ENCODE data around the gene L3MBTL4.

The L3MBTL4 gene

DNA sequence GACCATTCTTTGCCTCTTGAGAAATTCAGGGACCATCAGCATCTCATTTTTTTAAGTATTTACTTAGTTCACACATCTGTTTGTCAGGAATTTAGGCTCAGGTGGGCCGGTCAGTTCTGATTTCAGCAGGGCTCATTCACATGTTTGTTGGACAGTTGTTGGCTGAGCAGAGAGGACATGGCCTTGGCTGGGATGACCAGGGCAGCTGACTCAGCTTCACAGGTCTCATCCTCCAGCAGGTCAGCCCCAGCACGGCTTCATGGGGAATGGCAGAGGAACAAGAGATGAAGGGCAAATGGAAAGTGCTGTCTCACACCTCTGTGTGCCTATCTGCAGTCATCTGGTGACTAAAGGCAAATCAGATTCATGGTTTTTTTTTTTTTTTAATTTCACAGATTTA, 383.3 kb downstream of the L3MBTL4 start:
- no peak overlapping the region for H3K27ac ChIP-seq
- H3K9ac ChIP-seq, result no peak overlapping the region
- H2AFZ ChIP-seq (ENCODE audit: low read depth), result no peak overlapping the region
- no peaks in the 10 kb centered on the region for H4K20me1 ChIP-seq (ENCODE audit: insufficient read depth)
- no peaks in the 10 kb centered on the region for H3K36me3 ChIP-seq (ENCODE audit: insufficient read depth)
- H3K4me3 ChIP-seq (IDR thresholded peaks at IDR 0.05; ENCODE audit: insufficient read depth, low read depth, low read length), result no peak overlapping the region
- H3K4me2 ChIP-seq, result no peak overlapping the region
- H3K79me2 ChIP-seq (ENCODE audit: insufficient read depth, low read depth), result no peaks in the 10 kb centered on the region
- no peaks in the 10 kb centered on the region for H3K27me3 ChIP-seq (ENCODE audit: insufficient read depth, low read depth)
- H3K4me1 ChIP-seq (ENCODE audit: low read depth, poor library complexity, severe bottlenecking), result no peaks in the 10 kb centered on the region
- TF ChIP-seq, protein P1, sequence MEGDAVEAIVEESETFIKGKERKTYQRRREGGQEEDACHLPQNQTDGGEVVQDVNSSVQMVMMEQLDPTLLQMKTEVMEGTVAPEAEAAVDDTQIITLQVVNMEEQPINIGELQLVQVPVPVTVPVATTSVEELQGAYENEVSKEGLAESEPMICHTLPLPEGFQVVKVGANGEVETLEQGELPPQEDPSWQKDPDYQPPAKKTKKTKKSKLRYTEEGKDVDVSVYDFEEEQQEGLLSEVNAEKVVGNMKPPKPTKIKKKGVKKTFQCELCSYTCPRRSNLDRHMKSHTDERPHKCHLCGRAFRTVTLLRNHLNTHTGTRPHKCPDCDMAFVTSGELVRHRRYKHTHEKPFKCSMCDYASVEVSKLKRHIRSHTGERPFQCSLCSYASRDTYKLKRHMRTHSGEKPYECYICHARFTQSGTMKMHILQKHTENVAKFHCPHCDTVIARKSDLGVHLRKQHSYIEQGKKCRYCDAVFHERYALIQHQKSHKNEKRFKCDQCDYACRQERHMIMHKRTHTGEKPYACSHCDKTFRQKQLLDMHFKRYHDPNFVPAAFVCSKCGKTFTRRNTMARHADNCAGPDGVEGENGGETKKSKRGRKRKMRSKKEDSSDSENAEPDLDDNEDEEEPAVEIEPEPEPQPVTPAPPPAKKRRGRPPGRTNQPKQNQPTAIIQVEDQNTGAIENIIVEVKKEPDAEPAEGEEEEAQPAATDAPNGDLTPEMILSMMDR (conservative IDR thresholded peaks at IDR 0.05; ENCODE audit: low read depth, low read length), result no peak

GRCh38 chr18:6031002-6031401, 383.7 kb downstream of the L3MBTL4 start:
- TF ChIP-seq, protein P1 (conservative IDR thresholded peaks at IDR 0.05; ENCODE audit: low read depth, low read length), result no peak
- no peaks in the 10 kb centered on the region for H4K20me1 ChIP-seq (ENCODE audit: insufficient read depth)

GRCh38 chr18:6024745-6025248, 389.9 kb downstream of the L3MBTL4 start:
- Histone ChIP-seq H3K27me3 (ENCODE audit: insufficient read depth, low read depth) (no peaks in the 10 kb centered on the region), H3K4me1 (ENCODE audit: low read depth, poor library complexity, severe bottlenecking) (peaks cover 9% of the 10 kb centered on the region), H3K79me2 (ENCODE audit: insufficient read depth, low read depth) (no peaks in the 10 kb centered on the region), H2AFZ (ENCODE audit: low read depth) (no peak overlapping the region), H3K9ac (no peak overlapping the region), H3K4me2 (no peak overlapping the region), H4K20me1 (ENCODE audit: insufficient read depth) (no peaks in the 10 kb centered on the region), H3K4me3 (IDR thresholded peaks at IDR 0.05; ENCODE audit: insufficient read depth, low read depth, low read length) (no peak overlapping the region), H3K27ac (no peak overlapping the region), H3K36me3 (ENCODE audit: insufficient read depth) (no peaks in the 10 kb centered on the region)
- TF ChIP-seq, protein P1 (conservative IDR thresholded peaks at IDR 0.05; ENCODE audit: low read depth, low read length), result no peak

More at GRCh38 chr18:6031002-6031401, 383.7 kb downstream of the L3MBTL4 start:
- no peak overlapping the region for H2AFZ ChIP-seq (ENCODE audit: low read depth)
- no peaks in the 10 kb centered on the region for H3K79me2 ChIP-seq (ENCODE audit: insufficient read depth, low read depth)
- H3K4me3 ChIP-seq (IDR thresholded peaks at IDR 0.05; ENCODE audit: insufficient read depth, low read depth, low read length), result no peak overlapping the region
- H3K9ac ChIP-seq, result no peak overlapping the region
- no peak overlapping the region for H3K27ac ChIP-seq
- no peaks in the 10 kb centered on the region for H3K27me3 ChIP-seq (ENCODE audit: insufficient read depth, low read depth)
- H3K36me3 ChIP-seq (ENCODE audit: insufficient read depth), result no peaks in the 10 kb centered on the region
- H3K4me2 ChIP-seq, result no peak overlapping the region
- H3K4me1 ChIP-seq (ENCODE audit: low read depth, poor library complexity, severe bottlenecking), result no peaks in the 10 kb centered on the region

DNA sequence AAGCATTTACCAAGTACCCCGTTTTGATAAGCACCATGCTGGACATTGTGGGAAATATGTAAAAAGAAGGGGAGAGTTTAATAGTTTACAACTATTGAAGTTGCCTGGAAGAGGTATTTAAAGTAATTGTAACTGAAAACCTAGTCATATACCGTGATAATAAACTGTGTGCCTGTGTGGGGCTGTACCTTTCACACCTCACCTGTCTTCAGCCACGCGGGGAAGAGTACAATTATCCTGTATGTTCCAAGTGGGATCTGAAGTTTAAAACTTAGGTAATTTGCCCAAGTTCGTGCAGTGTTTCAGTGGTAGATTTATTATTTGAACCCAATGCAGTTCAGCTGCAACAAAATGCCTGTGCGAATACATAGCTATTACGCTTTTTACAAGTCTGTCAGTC, 391.2 kb downstream of the L3MBTL4 start:
- no peak overlapping the region for H3K27ac ChIP-seq
- H3K27me3 ChIP-seq (ENCODE audit: insufficient read depth, low read depth), result no peaks in the 10 kb centered on the region
- peaks cover 9% of the 10 kb centered on the region for H3K4me1 ChIP-seq (ENCODE audit: low read depth, poor library complexity, severe bottlenecking)
- H4K20me1 ChIP-seq (ENCODE audit: insufficient read depth), result no peaks in the 10 kb centered on the region
- H2AFZ ChIP-seq (ENCODE audit: low read depth), result no peak overlapping the region
- TF ChIP-seq, protein P1 (conservative IDR thresholded peaks at IDR 0.05; ENCODE audit: low read depth, low read length), result no peak
- no peaks in the 10 kb centered on the region for H3K36me3 ChIP-seq (ENCODE audit: insufficient read depth)
- no peak overlapping the region for H3K4me2 ChIP-seq
- no peak overlapping the region for H3K4me3 ChIP-seq (IDR thresholded peaks at IDR 0.05; ENCODE audit: insufficient read depth, low read depth, low read length)
- no peak overlapping the region for H3K9ac ChIP-seq
- H3K79me2 ChIP-seq (ENCODE audit: insufficient read depth, low read depth), result no peaks in the 10 kb centered on the region
